ENCODE measurements around the gene VAMP5. TPM values are rescaled to one million over a fixed set of nuclear protein-coding genes. Genes with fewer than 3 reads are reported as not detected.

The VAMP5 gene
- total and polyA plus RNA-seq, 2 experiments from 2014 or later, result 2.7 to 36.1 TPM

- Histone ChIP-seq H3K4me1 (ENCODE audit: insufficient read depth) (peaks cover 45% of the 10 kb centered on the region), H3K79me2 (peaks cover 66% of the 10 kb centered on the region)
These were observed 44.0 kb upstream of the VAMP5 start for GRCh38 chr2:85540133-85540648.

DNA sequence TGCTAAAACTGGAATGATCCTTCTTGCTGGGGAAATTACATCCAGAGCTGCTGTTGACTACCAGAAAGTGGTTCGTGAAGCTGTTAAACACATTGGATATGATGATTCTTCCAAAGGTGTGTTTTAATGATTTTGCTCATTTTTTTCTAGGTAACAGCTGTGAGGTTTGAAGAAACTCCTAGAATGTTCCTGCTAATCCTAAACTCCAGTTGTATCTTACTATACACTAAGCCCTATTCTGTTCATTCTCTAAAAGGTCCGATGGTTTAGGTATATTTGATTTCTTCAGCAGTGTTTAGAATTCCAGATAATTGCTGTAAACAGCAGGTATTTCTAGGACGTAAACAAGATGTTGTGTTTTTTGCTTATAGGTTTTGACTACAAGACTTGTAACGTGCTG, 43.0 kb upstream of the VAMP5 start:
- H3K27ac ChIP-seq, result peak overlapping the region; percentile 99
- no peaks in the 10 kb centered on the region for H3K9me3 ChIP-seq (ENCODE audit: low read depth)
- peaks cover 63% of the 10 kb centered on the region for H3K79me2 ChIP-seq
- peak overlapping the region; percentile 88 for H3K4me2 ChIP-seq
- 58% methylated on average over 4 of the region's 4 CpGs for WGBS (ENCODE audit: low lambda C conversion rate, missing lambda C conversion rate)
- peaks cover 53% of the 10 kb centered on the region for H4K20me1 ChIP-seq (ENCODE audit: insufficient read depth, poor library complexity, severe bottlenecking)
- peaks cover 43% of the 10 kb centered on the region for H3K4me1 ChIP-seq (ENCODE audit: insufficient read depth)
- no peaks in the 10 kb centered on the region for H3K27me3 ChIP-seq
- peaks cover 17% of the 10 kb centered on the region for H3K36me3 ChIP-seq (replicated peaks; ENCODE audit: insufficient read depth, low read depth)
- no peaks in the 10 kb centered on the region for H3K9me2 ChIP-seq (replicated peaks; ENCODE audit: insufficient read depth)
- no peak overlapping the region for H2AFZ ChIP-seq
- H3K4me3 ChIP-seq, result peak overlapping the region; percentile 85
- DNase-seq (ENCODE audit: low spot score), result no peak
- TF ChIP-seq, protein P1, sequence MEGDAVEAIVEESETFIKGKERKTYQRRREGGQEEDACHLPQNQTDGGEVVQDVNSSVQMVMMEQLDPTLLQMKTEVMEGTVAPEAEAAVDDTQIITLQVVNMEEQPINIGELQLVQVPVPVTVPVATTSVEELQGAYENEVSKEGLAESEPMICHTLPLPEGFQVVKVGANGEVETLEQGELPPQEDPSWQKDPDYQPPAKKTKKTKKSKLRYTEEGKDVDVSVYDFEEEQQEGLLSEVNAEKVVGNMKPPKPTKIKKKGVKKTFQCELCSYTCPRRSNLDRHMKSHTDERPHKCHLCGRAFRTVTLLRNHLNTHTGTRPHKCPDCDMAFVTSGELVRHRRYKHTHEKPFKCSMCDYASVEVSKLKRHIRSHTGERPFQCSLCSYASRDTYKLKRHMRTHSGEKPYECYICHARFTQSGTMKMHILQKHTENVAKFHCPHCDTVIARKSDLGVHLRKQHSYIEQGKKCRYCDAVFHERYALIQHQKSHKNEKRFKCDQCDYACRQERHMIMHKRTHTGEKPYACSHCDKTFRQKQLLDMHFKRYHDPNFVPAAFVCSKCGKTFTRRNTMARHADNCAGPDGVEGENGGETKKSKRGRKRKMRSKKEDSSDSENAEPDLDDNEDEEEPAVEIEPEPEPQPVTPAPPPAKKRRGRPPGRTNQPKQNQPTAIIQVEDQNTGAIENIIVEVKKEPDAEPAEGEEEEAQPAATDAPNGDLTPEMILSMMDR (IDR thresholded peaks at IDR 0.05; ENCODE audit: poor library complexity), result no peak
- TF ChIP-seq EZH2phosphoT487 (IDR thresholded peaks at IDR 0.05; ENCODE audit: low read depth, severe bottlenecking, unreplicated experiment) (no peak), EZH2 (IDR thresholded peaks at IDR 0.05; ENCODE audit: borderline replicate concordance) (no peak)

More at GRCh38 chr2:85540133-85540648, 44.0 kb upstream of the VAMP5 start:
- WGBS (ENCODE audit: low lambda C conversion rate, missing lambda C conversion rate), result 4% methylated on average over 11 of the region's 11 CpGs
- H3K27me3 ChIP-seq, result no peaks in the 10 kb centered on the region
- H3K9me2 ChIP-seq (replicated peaks; ENCODE audit: insufficient read depth), result no peaks in the 10 kb centered on the region
- peak overlapping the region; percentile 85 for H3K4me3 ChIP-seq
- H3K4me2 ChIP-seq, result peak overlapping the region; percentile 88
- peak overlapping the region; percentile 99 for H3K27ac ChIP-seq
- H2AFZ ChIP-seq, result no peak overlapping the region
- no peaks in the 10 kb centered on the region for H3K9me3 ChIP-seq (ENCODE audit: low read depth)
- DNase-seq (ENCODE audit: low spot score), result no peak
- TF ChIP-seq, protein P1 (IDR thresholded peaks at IDR 0.05; ENCODE audit: poor library complexity), result no peak
- TF ChIP-seq EZH2 (IDR thresholded peaks at IDR 0.05; ENCODE audit: borderline replicate concordance) (no peak), EZH2phosphoT487 (IDR thresholded peaks at IDR 0.05; ENCODE audit: low read depth, severe bottlenecking, unreplicated experiment) (no peak)
- H4K20me1 ChIP-seq (ENCODE audit: insufficient read depth, poor library complexity, severe bottlenecking), result peaks cover 53% of the 10 kb centered on the region
- peaks cover 17% of the 10 kb centered on the region for H3K36me3 ChIP-seq (replicated peaks; ENCODE audit: insufficient read depth, low read depth)

- H3K27me3 ChIP-seq, result no peaks in the 10 kb centered on the region
- peaks cover 39% of the 10 kb centered on the region for H3K4me1 ChIP-seq (ENCODE audit: insufficient read depth)
- H3K79me2 ChIP-seq, result peaks cover 58% of the 10 kb centered on the region
- no peaks in the 10 kb centered on the region for H3K9me2 ChIP-seq (replicated peaks; ENCODE audit: insufficient read depth)
- no peaks in the 10 kb centered on the region for H3K9me3 ChIP-seq (ENCODE audit: low read depth)
- H4K20me1 ChIP-seq (ENCODE audit: insufficient read depth, poor library complexity, severe bottlenecking), result peaks cover 53% of the 10 kb centered on the region
- DNase-seq (ENCODE audit: low spot score), result no peak
- peak overlapping the region; percentile 85 for H3K4me3 ChIP-seq
- H2AFZ ChIP-seq, result no peak overlapping the region
- peaks cover 17% of the 10 kb centered on the region for H3K36me3 ChIP-seq (replicated peaks; ENCODE audit: insufficient read depth, low read depth)
- TF ChIP-seq EZH2 (IDR thresholded peaks at IDR 0.05; ENCODE audit: borderline replicate concordance) (no peak), EZH2phosphoT487 (IDR thresholded peaks at IDR 0.05; ENCODE audit: low read depth, severe bottlenecking, unreplicated experiment) (no peak)
- TF ChIP-seq, protein P1 (IDR thresholded peaks at IDR 0.05; ENCODE audit: poor library complexity), result no peak
- H3K4me2 ChIP-seq, result peak overlapping the region; percentile 88
- peak overlapping the region; percentile 99 for H3K27ac ChIP-seq
- 94% methylated on average over 5 of the region's 5 CpGs for WGBS (ENCODE audit: low lambda C conversion rate, missing lambda C conversion rate)
These were observed 42.3 kb upstream of the VAMP5 start for GRCh38 chr2:85541753-85542457.

Measured in hepatocyte (in vitro differentiated cells).